Measurements from ENCODE around the gene KRTAP2-2. TPM values are rescaled to one million over a fixed set of nuclear protein-coding genes. Genes with fewer than 3 reads are reported as not detected.
"Not testable (repeated sequence)": the region's sequence is repeated elsewhere in the genome, so short reads cannot be mapped to it uniquely, and the experiment has no call there.

Gene KRTAP2-2
- total RNA-seq (2014; rRNA removed; shearing (Covaris generic)): not detected in 2 replicates

- not testable (repeated sequence) for DNase-seq (ENCODE audit: low spot score)
Observed at GRCh38 chr17:41055130-41055529, at the start of gene KRTAP2-2. KRTAP2-2 (minus strand) TSS chr17:41055230; CDS start chr17:41055211, 19 bp downstream.

GRCh38 chr17:41104386-41105038, 49.5 kb upstream of the KRTAP2-2 start:
- DNase-seq (ENCODE audit: low spot score): not testable (repeated sequence)

GRCh38 chr17:41103896-41104295, 48.9 kb upstream of the KRTAP2-2 start:
- DNase-seq (ENCODE audit: low spot score): no peak

GRCh38 chr17:41101586-41102259, 46.7 kb upstream of the KRTAP2-2 start, which contains the start of gene KRTAP4-16:
KRTAP4-16 (minus strand) TSS chr17:41102209; CDS start chr17:41102209, 0 bp downstream.
- DNase-seq (ENCODE audit: low spot score): no peak

- DNase-seq (ENCODE audit: low spot score): not testable (repeated sequence)
Observed at GRCh38 chr17:41099682-41100480, 44.9 kb upstream of the KRTAP2-2 start.

- no peak for DNase-seq (ENCODE audit: low spot score)
Observed at GRCh38 chr17:41098481-41098880, 43.5 kb upstream of the KRTAP2-2 start.

GRCh38 chr17:41098042-41098441, 43.0 kb upstream of the KRTAP2-2 start, which contains the start of gene KRTAP4-8:
KRTAP4-8 (minus strand) TSS chr17:41098142; CDS start chr17:41098084, 58 bp downstream.
- no peak for DNase-seq (ENCODE audit: low spot score)

- DNase-seq (ENCODE audit: low spot score): no peak
Observed at GRCh38 chr17:41096055-41096454, 41.0 kb upstream of the KRTAP2-2 start.

GRCh38 chr17:41088760-41089352, 33.8 kb upstream of the KRTAP2-2 start:
- not testable (repeated sequence) for DNase-seq (ENCODE audit: low spot score)

GRCh38 chr17:41084100-41084856, 29.2 kb upstream of the KRTAP2-2 start, which contains the start of gene KRTAP4-7:
KRTAP4-7 (plus strand) TSS chr17:41084150; CDS start chr17:41084207, 57 bp downstream.
- DNase-seq (ENCODE audit: low spot score): not testable (repeated sequence)

GRCh38 chr17:41083427-41083826, 28.4 kb upstream of the KRTAP2-2 start:
- peak; percentile 15 for DNase-seq (ENCODE audit: low spot score)

GRCh38 chr17:41082626-41083025, 27.6 kb upstream of the KRTAP2-2 start:
- no peak for DNase-seq (ENCODE audit: low spot score)

- no peak for DNase-seq (ENCODE audit: low spot score)
Observed at GRCh38 chr17:41076788-41077187, 21.8 kb upstream of the KRTAP2-2 start.

- no peak for DNase-seq (ENCODE audit: low spot score)
Observed at GRCh38 chr17:41073676-41074075, 18.6 kb upstream of the KRTAP2-2 start.

- peak; percentile 16 for DNase-seq (ENCODE audit: low spot score)
Observed at GRCh38 chr17:41071606-41072360, 16.8 kb upstream of the KRTAP2-2 start.

- no peak for DNase-seq (ENCODE audit: low spot score)
Observed at GRCh38 chr17:41069031-41069430, 14.0 kb upstream of the KRTAP2-2 start.

GRCh38 chr17:41067281-41067680, 12.3 kb upstream of the KRTAP2-2 start:
- no peak for DNase-seq (ENCODE audit: low spot score)

- DNase-seq (ENCODE audit: low spot score): no peak
Observed at GRCh38 chr17:41065829-41066624, 11.0 kb upstream of the KRTAP2-2 start, which contains the start of gene KRTAP2-4. KRTAP2-4 (minus strand) TSS chr17:41065879; CDS start chr17:41065845, 34 bp downstream.
